OCI-LY7 (cell line): ENCODE measurements around the gene FKBP10. TPM values are rescaled to one million over a fixed set of nuclear protein-coding genes. Genes with fewer than 3 reads are reported as not detected.

Experiments used
- BruUV-seq: library from RNA; stranded (reverse); fragments of 400-500 nt; replicated peaks from 2 replicates; lab custom pipeline; 2021; lab: Mats Ljungman, UMichigan
- CTCF ChIA-PET: fragments of 300-600 bp; sonication (Branson Sonifier 250); formaldehyde crosslinking; loops from one replicate; lab custom pipeline; 2022; ENCODE audit warnings: antibody characterized with exemption; ENCODE audit not compliant: unreplicated experiment; lab: Charles Lee
- POLR2A ChIA-PET: fragments of 300-600 bp; sonication (Branson Sonifier 250); formaldehyde crosslinking; loops from one replicate; lab custom pipeline; 2022; ENCODE audit warnings: antibody characterized with exemption; lab: Charles Lee
- DNase-seq: peaks from one replicate; pipeline ENCODE4 v3.0.0-alpha.2; 2015; ENCODE audit warnings: low spot score
- H2AFZ ChIP-seq: fragments of 200-600 bp; sonication (generic), shearing (Covaris generic); 2 replicates; pipeline ENCODE4 v1.6.1; 2014; ENCODE audit warnings: mild to moderate bottlenecking, antibody characterized with exemption, low read length, moderate library complexity
- H3K27ac ChIP-seq: fragments of 200-600 bp; sonication (generic); 2 replicates; pipeline ENCODE4 v1.5.1; 2014; ENCODE audit warnings: mixed run types, low read depth, mild to moderate bottlenecking, moderate library complexity, low read length, inconsistent platforms; ENCODE audit not compliant: poor library complexity, severe bottlenecking
- H3K36me3 ChIP-seq: fragments of 200-600 bp; sonication (generic); 2 replicates; pipeline ENCODE4 v1.6.1; 2014; ENCODE audit warnings: mild to moderate bottlenecking, antibody characterized with exemption, low read length, moderate library complexity, mixed read lengths; ENCODE audit not compliant: insufficient read depth
- H3K4me1 ChIP-seq: fragments of 200-600 bp; sonication (generic); 2 replicates; pipeline ENCODE4 v1.5.1; 2014; ENCODE audit warnings: mild to moderate bottlenecking, low read length; ENCODE audit not compliant: insufficient read depth, poor library complexity, severe bottlenecking
- H3K4me2 ChIP-seq: fragments of 200-600 bp; sonication (generic); 2 replicates; pipeline ENCODE4 v1.6.1; 2014; ENCODE audit warnings: mild to moderate bottlenecking, low read length
- H3K4me3 ChIP-seq: fragments of 200-600 bp; sonication (generic); 2 replicates; pipeline ENCODE4 v1.5.1; 2014; ENCODE audit warnings: mild to moderate bottlenecking, low read depth, low read length; ENCODE audit not compliant: poor library complexity, severe bottlenecking
- H3K79me2 ChIP-seq: fragments of 200-600 bp; sonication (generic); 2 replicates; pipeline ENCODE4 v1.6.1; 2016; ENCODE audit warnings: low read depth, mild to moderate bottlenecking, low read length, moderate library complexity, mixed read lengths; ENCODE audit not compliant: insufficient read depth
- H3K9me2 ChIP-seq: fragments of 200-600 bp; sonication (generic); 2 replicates; pipeline ENCODE4 v1.6.1; 2016; ENCODE audit warnings: mild to moderate bottlenecking, low read length, mixed read lengths; ENCODE audit not compliant: insufficient read depth
- H3K9me3 ChIP-seq: fragments of 200-600 bp; sonication (generic); 2 replicates; pipeline ENCODE4 v1.6.1; 2014; ENCODE audit warnings: mild to moderate bottlenecking, mixed run types, low read length, mixed read lengths
- H4K20me1 ChIP-seq: fragments of 200-600 bp; sonication (generic); 2 replicates; pipeline ENCODE4 v1.6.1; 2014; ENCODE audit warnings: mild to moderate bottlenecking, antibody characterized with exemption, low read length, moderate library complexity, mixed read lengths; ENCODE audit not compliant: insufficient read depth
- EZH2phosphoT487 ChIP-seq: fragments of 200-600 bp; sonication (generic); IDR thresholded peaks from 2 replicates; pipeline ENCODE4 v1.6.1; 2018; ENCODE audit warnings: low read depth, borderline replicate concordance, mild to moderate bottlenecking, mixed run types, antibody characterized with exemption, low read length, moderate library complexity, mixed read lengths
- intact Hi-C: fragments of 100-400 bp; cut with micrococcal nuclease; formaldehyde crosslinking; loops from one replicate; pipeline ENCODE4 v1.10.0; 2022; ENCODE audit not compliant: unreplicated experiment
- small RNA-seq: library from RNA; depleted of rRNA; stranded (forward); fragments of <200 nt; gene quantifications from one replicate; pipeline ENCODE3, GENCODE V24; 2014
- total RNA-seq, 2 experiments: library from RNA; depleted of rRNA in 1 of 2; stranded (reverse); fragments of >200 nt in 1 of 2; shearing (Covaris generic) in 1 of 2; gene quantifications; 2 replicates each; pipeline ENCODE4 v1.2.3, GENCODE V29; 2014 to 2022
- TF ChIP-seq, protein P1 (sequence below): fragments of 200-600 bp; sonication (generic); conservative IDR thresholded peaks from 2 replicates; pipeline ENCODE4 v1.5.1; 2014; ENCODE audit warnings: mild to moderate bottlenecking, antibody characterized with exemption, low read length, moderate library complexity, mixed read lengths

Gene FKBP10
- total RNA-seq, 2 experiments from 2014 or later, result 1.5 to 7.8 TPM

DNA sequence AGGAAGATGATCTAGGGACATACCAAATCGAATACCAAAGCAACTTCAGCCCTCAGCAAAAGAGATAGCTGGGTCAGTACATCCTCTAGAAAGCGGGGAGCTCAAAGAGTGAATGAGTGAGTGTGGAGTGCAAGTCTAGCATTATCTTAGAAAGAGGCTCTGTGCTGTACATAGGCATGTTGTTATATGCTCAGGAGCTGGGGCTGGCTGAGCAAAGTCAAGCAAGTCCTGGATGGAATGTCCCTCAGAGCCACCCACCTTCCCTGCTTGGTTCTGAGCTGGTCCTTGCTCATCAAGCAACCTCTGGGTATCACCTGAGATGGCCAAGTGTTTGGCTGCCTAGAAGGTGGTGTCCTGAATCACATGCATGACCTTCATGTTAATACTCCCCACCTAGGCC is 57.3 kb downstream of the FKBP10 start:
- peaks cover 80% of the 10 kb centered on the region for H3K36me3 ChIP-seq
- TF ChIP-seq EZH2phosphoT487, result no peak
- TF ChIP-seq, protein P1, sequence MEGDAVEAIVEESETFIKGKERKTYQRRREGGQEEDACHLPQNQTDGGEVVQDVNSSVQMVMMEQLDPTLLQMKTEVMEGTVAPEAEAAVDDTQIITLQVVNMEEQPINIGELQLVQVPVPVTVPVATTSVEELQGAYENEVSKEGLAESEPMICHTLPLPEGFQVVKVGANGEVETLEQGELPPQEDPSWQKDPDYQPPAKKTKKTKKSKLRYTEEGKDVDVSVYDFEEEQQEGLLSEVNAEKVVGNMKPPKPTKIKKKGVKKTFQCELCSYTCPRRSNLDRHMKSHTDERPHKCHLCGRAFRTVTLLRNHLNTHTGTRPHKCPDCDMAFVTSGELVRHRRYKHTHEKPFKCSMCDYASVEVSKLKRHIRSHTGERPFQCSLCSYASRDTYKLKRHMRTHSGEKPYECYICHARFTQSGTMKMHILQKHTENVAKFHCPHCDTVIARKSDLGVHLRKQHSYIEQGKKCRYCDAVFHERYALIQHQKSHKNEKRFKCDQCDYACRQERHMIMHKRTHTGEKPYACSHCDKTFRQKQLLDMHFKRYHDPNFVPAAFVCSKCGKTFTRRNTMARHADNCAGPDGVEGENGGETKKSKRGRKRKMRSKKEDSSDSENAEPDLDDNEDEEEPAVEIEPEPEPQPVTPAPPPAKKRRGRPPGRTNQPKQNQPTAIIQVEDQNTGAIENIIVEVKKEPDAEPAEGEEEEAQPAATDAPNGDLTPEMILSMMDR, result no peak
- H4K20me1 ChIP-seq, result no peaks in the 10 kb centered on the region
- no peak for DNase-seq
- H3K79me2 ChIP-seq, result no peaks in the 10 kb centered on the region
- ChIA-PET POLR2A (interaction anchor here (0.7 kb wide), 1 partner anchor 115 kb away, joined by 3 read pairs; no protein-coding TSS in a partner anchor), CTCF (no interaction called here)
- no peak overlapping the region for H2AFZ ChIP-seq
- no peaks in the 10 kb centered on the region for H3K4me1 ChIP-seq
- H3K27ac ChIP-seq, result no peak overlapping the region
- H3K4me2 ChIP-seq, result no peak overlapping the region
- H3K4me3 ChIP-seq, result no peak overlapping the region
- no peaks in the 10 kb centered on the region for H3K9me3 ChIP-seq
- BruUV-seq, result no TSS peak
- intact Hi-C loops, result no loop called here
- no peaks in the 10 kb centered on the region for H3K9me2 ChIP-seq

DNA sequence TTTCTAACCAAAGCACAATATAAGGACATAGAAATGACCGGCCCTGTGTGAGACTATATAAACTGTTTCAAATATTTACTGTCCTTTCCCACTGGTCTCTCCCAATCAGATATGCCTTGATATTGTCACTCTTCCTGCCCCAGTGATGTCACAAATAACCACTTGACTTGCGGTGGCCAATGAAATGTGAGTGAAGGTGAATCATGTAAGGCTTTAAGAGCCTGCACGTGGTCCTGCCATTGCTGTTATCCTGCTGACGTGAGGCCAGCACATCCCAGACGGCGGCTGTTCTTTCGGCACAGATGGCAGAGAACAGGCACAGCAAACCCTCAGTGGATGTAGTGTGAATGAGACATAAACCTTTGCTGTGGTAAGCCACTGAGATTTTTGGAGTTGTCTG is 57.8 kb downstream of the FKBP10 start:
- intact Hi-C loops, result no loop called here
- Histone ChIP-seq H2AFZ (no peak overlapping the region), H3K4me1 (no peaks in the 10 kb centered on the region), H3K4me3 (no peak overlapping the region), H3K79me2 (no peaks in the 10 kb centered on the region), H3K4me2 (no peak overlapping the region), H4K20me1 (no peaks in the 10 kb centered on the region), H3K9me2 (no peaks in the 10 kb centered on the region), H3K27ac (no peak overlapping the region), H3K36me3 (peaks cover 81% of the 10 kb centered on the region), H3K9me3 (no peaks in the 10 kb centered on the region)
- ChIA-PET POLR2A (interaction anchor here (0.6 to 0.7 kb wide), 2 partner anchors 116 to 139 kb away, joined by 3 read pairs; no protein-coding TSS in a partner anchor), CTCF (interaction anchor here (0.5 kb wide), 1 partner anchor 321 kb away, joined by 5 read pairs; no protein-coding TSS in a partner anchor)
- TF ChIP-seq, protein P1, result no peak
- TF ChIP-seq EZH2phosphoT487, result no peak
- DNase-seq, result no peak
- no TSS peak for BruUV-seq

DNA sequence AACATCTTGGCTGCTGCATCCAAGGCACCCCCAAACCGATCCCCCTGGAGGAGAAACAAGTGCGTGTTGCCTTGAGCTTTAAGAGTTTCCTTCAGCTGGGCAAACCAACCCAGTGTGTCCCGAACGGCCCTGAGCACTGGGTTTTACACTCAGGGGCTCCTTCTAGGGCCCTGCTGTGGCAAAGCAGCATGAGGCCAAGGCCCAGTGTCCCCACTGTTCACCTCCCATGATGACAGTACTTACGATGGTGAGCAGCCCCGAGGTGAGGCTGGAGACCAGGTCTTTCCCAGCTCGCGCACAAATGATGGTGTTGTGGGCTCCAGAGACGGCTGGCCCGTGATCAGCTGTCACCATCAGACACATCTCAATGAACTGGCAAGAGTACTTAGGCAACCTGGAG is 59.0 kb downstream of the FKBP10 start:
- BruUV-seq, result no TSS peak
- Histone ChIP-seq H2AFZ (no peak overlapping the region), H4K20me1 (no peaks in the 10 kb centered on the region), H3K4me3 (no peak overlapping the region), H3K4me1 (no peaks in the 10 kb centered on the region), H3K4me2 (no peak overlapping the region), H3K36me3 (peaks cover 78% of the 10 kb centered on the region), H3K9me2 (no peaks in the 10 kb centered on the region), H3K27ac (no peak overlapping the region), H3K79me2 (no peaks in the 10 kb centered on the region), H3K9me3 (no peaks in the 10 kb centered on the region)
- ChIA-PET CTCF (no interaction called here), POLR2A (no interaction called here)
- TF ChIP-seq, protein P1, result no peak
- TF ChIP-seq EZH2phosphoT487, result no peak
- no peak for DNase-seq
- intact Hi-C loops, result no loop called here

Small RNAs within 50 kb of the gene (small RNA-seq; reads per million reads assigned to genes)
- gene AC125257.2, result not detected

Other genes starting within 250 kb of the FKBP10 start
- not detected in 2 replicates for gene KRT9, start 240.9 kb upstream of the FKBP10 start, total RNA-seq (2014; rRNA removed; shearing (Covaris generic))
- gene KRT9, start 240.9 kb upstream of the FKBP10 start, total RNA-seq (2022), result not detected in 2 replicates
- gene KRT14, start 226.1 kb upstream of the FKBP10 start, total RNA-seq (2014; rRNA removed; shearing (Covaris generic)), result not detected in 2 replicates
- 0.30 and 0.82 TPM in 2 replicates for gene KRT14, start 226.1 kb upstream of the FKBP10 start, total RNA-seq (2022)
- gene KRT16, start 200.2 kb upstream of the FKBP10 start, total RNA-seq (2014; rRNA removed; shearing (Covaris generic)), result not detected in 2 replicates
- not detected in 2 replicates for gene KRT16, start 200.2 kb upstream of the FKBP10 start, total RNA-seq (2022)
- not detected in 2 replicates for gene KRT17, start 188.4 kb upstream of the FKBP10 start, total RNA-seq (2014; rRNA removed; shearing (Covaris generic))
- 0.70 and 2.1 TPM in 2 replicates for gene KRT17, start 188.4 kb upstream of the FKBP10 start, total RNA-seq (2022)
- gene EIF1, start 124.1 kb upstream of the FKBP10 start, total RNA-seq (2014; rRNA removed; shearing (Covaris generic)), result 123 and 145 TPM in 2 replicates
- 659 and 705 TPM in 2 replicates for gene EIF1, start 124.1 kb upstream of the FKBP10 start, total RNA-seq (2022)
- not detected in 2 replicates for gene GAST, start 100.7 kb upstream of the FKBP10 start, total RNA-seq (2014; rRNA removed; shearing (Covaris generic))
- gene GAST, start 100.7 kb upstream of the FKBP10 start, total RNA-seq (2022), result not detected in 2 replicates
- gene HAP1, start 78.4 kb upstream of the FKBP10 start, total RNA-seq (2014; rRNA removed; shearing (Covaris generic)), result 0.10 and 0.19 TPM in 2 replicates
- 0.22 and 0.55 TPM in 2 replicates for gene HAP1, start 78.4 kb upstream of the FKBP10 start, total RNA-seq (2022)
- gene JUP, start 26.3 kb upstream of the FKBP10 start, total RNA-seq (2014; rRNA removed; shearing (Covaris generic)), result 29.9 and 40.5 TPM in 2 replicates
- gene JUP, start 26.3 kb upstream of the FKBP10 start, total RNA-seq (2022), result 62.0 and 69.3 TPM in 2 replicates
- 0.08 TPM in 1 of 2 replicates, not detected in the other for gene P3H4, start 1.1 kb upstream of the FKBP10 start, total RNA-seq (2014; rRNA removed; shearing (Covaris generic))
- 2.2 and 2.6 TPM in 2 replicates for gene P3H4, start 1.1 kb upstream of the FKBP10 start, total RNA-seq (2022)
- 0.16 TPM in 1 of 2 replicates, not detected in the other for gene NT5C3B, start 23.2 kb downstream of the FKBP10 start, total RNA-seq (2014; rRNA removed; shearing (Covaris generic))
- 10.0 and 12.1 TPM in 2 replicates for gene NT5C3B, start 23.2 kb downstream of the FKBP10 start, total RNA-seq (2022)
- gene KLHL10, start 24.8 kb downstream of the FKBP10 start, total RNA-seq (2014; rRNA removed; shearing (Covaris generic)), result not detected in 2 replicates
- gene KLHL10, start 24.8 kb downstream of the FKBP10 start, total RNA-seq (2022), result not detected in 2 replicates
- gene KLHL11, start 52.4 kb downstream of the FKBP10 start, total RNA-seq (2014; rRNA removed; shearing (Covaris generic)), result 29.9 and 35.4 TPM in 2 replicates
- gene KLHL11, start 52.4 kb downstream of the FKBP10 start, total RNA-seq (2022), result 20.5 and 20.9 TPM in 2 replicates
- gene ACLY, start 105.9 kb downstream of the FKBP10 start, total RNA-seq (2014; rRNA removed; shearing (Covaris generic)), result 102 and 105 TPM in 2 replicates
- 203 and 222 TPM in 2 replicates for gene ACLY, start 105.9 kb downstream of the FKBP10 start, total RNA-seq (2022)
- 1.1 and 3.2 TPM in 2 replicates for gene ODAD4, start 117.6 kb downstream of the FKBP10 start, total RNA-seq (2014; rRNA removed; shearing (Covaris generic))
- 1.3 TPM in 2 replicates for gene ODAD4, start 117.6 kb downstream of the FKBP10 start, total RNA-seq (2022)
- 33.8 and 34.1 TPM in 2 replicates for gene CNP, start 153.8 kb downstream of the FKBP10 start, total RNA-seq (2014; rRNA removed; shearing (Covaris generic))
- 43.9 and 50.6 TPM in 2 replicates for gene CNP, start 153.8 kb downstream of the FKBP10 start, total RNA-seq (2022)
- gene DNAJC7, start 204.4 kb downstream of the FKBP10 start, total RNA-seq (2014; rRNA removed; shearing (Covaris generic)), result 76.4 and 87.1 TPM in 2 replicates
- gene DNAJC7, start 204.4 kb downstream of the FKBP10 start, total RNA-seq (2022), result 118 and 124 TPM in 2 replicates
- gene NKIRAS2, start 207.1 kb downstream of the FKBP10 start, total RNA-seq (2014; rRNA removed; shearing (Covaris generic)), result 34.8 and 40.2 TPM in 2 replicates
- gene NKIRAS2, start 207.1 kb downstream of the FKBP10 start, total RNA-seq (2022), result 32.8 and 38.1 TPM in 2 replicates
- gene C17orf113, start 237.6 kb downstream of the FKBP10 start, total RNA-seq (2014; rRNA removed; shearing (Covaris generic)), result 0.10 and 0.25 TPM in 2 replicates
- 0.25 TPM in 1 of 2 replicates, not detected in the other for gene C17orf113, start 237.6 kb downstream of the FKBP10 start, total RNA-seq (2022)